Liver (tissue), 3 donors: Measurements from ENCODE around the gene CDK13.

Experiments
- EGR1 ChIP-seq, 2 donors: IDR thresholded peaks; 2 replicates each; pipeline ENCODE4 v1.6.1; 2016 to 2018; ENCODE audit warnings: antibody characterized with exemption in 2 of 2, low read depth in 2 of 2
- FOXA1 ChIP-seq: IDR thresholded peaks from 2 replicates; pipeline ENCODE4 v1.6.1; 2016; ENCODE audit warnings: antibody characterized with exemption
- GABPA ChIP-seq, 2 donors: IDR thresholded peaks in 1 of 2; conservative IDR thresholded peaks in 1 of 2; 2 replicates each; pipeline ENCODE4 v1.6.1; 2016; ENCODE audit warnings: antibody characterized with exemption in 2 of 2, mild to moderate bottlenecking in 1 of 2, moderate library complexity in 1 of 2
- JUND ChIP-seq, 2 donors: IDR thresholded peaks; 2 replicates each; pipeline ENCODE4 v1.6.1; 2016; ENCODE audit warnings: antibody characterized with exemption in 2 of 2
- MAX ChIP-seq: IDR thresholded peaks from 2 replicates; pipeline ENCODE4 v1.6.1; 2016; ENCODE audit warnings: antibody characterized with exemption
- NR2F2 ChIP-seq: IDR thresholded peaks from 2 replicates; pipeline ENCODE4 v1.6.1; 2016; ENCODE audit warnings: antibody characterized with exemption
- RAD21 ChIP-seq, 2 donors: IDR thresholded peaks; 2 replicates each; pipeline ENCODE4 v1.6.1; 2016; ENCODE audit warnings: antibody characterized with exemption in 2 of 2, mild to moderate bottlenecking in 2 of 2
- RXRA ChIP-seq, 2 donors: IDR thresholded peaks; 2 replicates each; pipeline ENCODE4 v1.6.1; 2017 to 2018; ENCODE audit warnings: antibody characterized with exemption in 2 of 2, mild to moderate bottlenecking in 1 of 2
- SP1 ChIP-seq: IDR thresholded peaks from 2 replicates; pipeline ENCODE4 v1.6.1; 2018; ENCODE audit warnings: antibody characterized with exemption, mild to moderate bottlenecking
- TAF1 ChIP-seq: conservative IDR thresholded peaks from 2 replicates; pipeline ENCODE4 v1.6.1; 2016; ENCODE audit warnings: antibody characterized with exemption, mild to moderate bottlenecking
- YY1 ChIP-seq: IDR thresholded peaks from 2 replicates; pipeline ENCODE4 v1.6.1; 2016; ENCODE audit warnings: antibody characterized with exemption, mild to moderate bottlenecking
- TF ChIP-seq, protein P1 (sequence below): fragments of 150-350 bp; IDR thresholded peaks from 2 replicates; pipeline ENCODE4 v1.5.1; 2017; ENCODE audit warnings: improper control_type of control experiment, low read depth, low read length; ENCODE audit not compliant: missing input control
- TF ChIP-seq, protein P2 (sequence below): IDR thresholded peaks from 2 replicates; pipeline ENCODE4 v1.6.1; 2016; ENCODE audit warnings: antibody characterized with exemption
- donor health status: healthy.
- donor health status: healthy.

DNA sequence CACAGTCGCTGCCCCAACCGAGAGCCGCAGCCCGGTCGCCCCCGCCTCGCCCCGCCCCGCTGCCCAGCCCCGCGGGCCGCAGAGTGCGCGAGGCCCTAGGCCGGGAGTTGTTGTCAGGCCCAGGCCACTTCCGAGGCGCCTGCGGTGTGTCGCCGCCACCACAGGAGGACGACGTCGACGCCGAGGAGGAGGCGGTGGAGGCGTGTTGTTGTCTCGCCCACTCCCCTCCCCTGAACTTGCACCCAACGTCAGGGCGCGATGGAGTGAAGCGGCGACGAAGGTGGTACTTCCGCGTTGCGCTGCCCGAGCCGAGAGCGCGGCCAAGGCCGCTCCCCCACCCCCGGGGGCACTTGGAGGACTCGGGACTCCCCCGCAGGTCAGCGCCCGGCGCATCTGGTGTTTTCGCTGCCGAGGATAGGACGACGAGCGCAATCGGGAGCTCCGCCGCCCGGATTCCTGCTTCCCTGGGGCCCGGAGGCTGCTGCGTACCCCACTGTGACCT, at the start of gene CDK13:
- TF ChIP-seq, protein P1, sequence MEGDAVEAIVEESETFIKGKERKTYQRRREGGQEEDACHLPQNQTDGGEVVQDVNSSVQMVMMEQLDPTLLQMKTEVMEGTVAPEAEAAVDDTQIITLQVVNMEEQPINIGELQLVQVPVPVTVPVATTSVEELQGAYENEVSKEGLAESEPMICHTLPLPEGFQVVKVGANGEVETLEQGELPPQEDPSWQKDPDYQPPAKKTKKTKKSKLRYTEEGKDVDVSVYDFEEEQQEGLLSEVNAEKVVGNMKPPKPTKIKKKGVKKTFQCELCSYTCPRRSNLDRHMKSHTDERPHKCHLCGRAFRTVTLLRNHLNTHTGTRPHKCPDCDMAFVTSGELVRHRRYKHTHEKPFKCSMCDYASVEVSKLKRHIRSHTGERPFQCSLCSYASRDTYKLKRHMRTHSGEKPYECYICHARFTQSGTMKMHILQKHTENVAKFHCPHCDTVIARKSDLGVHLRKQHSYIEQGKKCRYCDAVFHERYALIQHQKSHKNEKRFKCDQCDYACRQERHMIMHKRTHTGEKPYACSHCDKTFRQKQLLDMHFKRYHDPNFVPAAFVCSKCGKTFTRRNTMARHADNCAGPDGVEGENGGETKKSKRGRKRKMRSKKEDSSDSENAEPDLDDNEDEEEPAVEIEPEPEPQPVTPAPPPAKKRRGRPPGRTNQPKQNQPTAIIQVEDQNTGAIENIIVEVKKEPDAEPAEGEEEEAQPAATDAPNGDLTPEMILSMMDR: no peak
- TF ChIP-seq RAD21 (IDR thresholded peaks at IDR 0.05) (no peak), GABPA (IDR thresholded peaks at IDR 0.05 in 1 of 2, conservative IDR thresholded peaks at IDR 0.05 in 1 of 2) (no peak), JUND (IDR thresholded peaks at IDR 0.05) (no peak), EGR1 (IDR thresholded peaks at IDR 0.05; ENCODE audit: low read depth in 2 of 2) (no peak), MAX (no peak), RXRA (IDR thresholded peaks at IDR 0.05) (peak in 1 of 2 donors; percentile 24), TAF1 (no peak), NR2F2 (no peak), YY1 (no peak), FOXA1 (no peak), SP1 (no peak)
- TF ChIP-seq, protein P2, sequence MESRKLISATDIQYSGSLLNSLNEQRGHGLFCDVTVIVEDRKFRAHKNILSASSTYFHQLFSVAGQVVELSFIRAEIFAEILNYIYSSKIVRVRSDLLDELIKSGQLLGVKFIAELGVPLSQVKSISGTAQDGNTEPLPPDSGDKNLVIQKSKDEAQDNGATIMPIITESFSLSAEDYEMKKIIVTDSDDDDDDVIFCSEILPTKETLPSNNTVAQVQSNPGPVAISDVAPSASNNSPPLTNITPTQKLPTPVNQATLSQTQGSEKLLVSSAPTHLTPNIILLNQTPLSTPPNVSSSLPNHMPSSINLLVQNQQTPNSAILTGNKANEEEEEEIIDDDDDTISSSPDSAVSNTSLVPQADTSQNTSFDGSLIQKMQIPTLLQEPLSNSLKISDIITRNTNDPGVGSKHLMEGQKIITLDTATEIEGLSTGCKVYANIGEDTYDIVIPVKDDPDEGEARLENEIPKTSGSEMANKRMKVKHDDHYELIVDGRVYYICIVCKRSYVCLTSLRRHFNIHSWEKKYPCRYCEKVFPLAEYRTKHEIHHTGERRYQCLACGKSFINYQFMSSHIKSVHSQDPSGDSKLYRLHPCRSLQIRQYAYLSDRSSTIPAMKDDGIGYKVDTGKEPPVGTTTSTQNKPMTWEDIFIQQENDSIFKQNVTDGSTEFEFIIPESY: no peak
